Mesenchymal stem cell (in vitro differentiated cells and primary cell): Measurements from ENCODE around the gene MISP. TPM values are rescaled to one million over a fixed set of nuclear protein-coding genes. Genes with fewer than 3 reads are reported as not detected.
A peak's percentile ranks its signal among the peaks of the same experiment; 100 is the strongest.
"Not testable (repeated sequence)": the region's sequence is repeated elsewhere in the genome, so short reads cannot be mapped to it uniquely, and the experiment has no call there.

Experiments used
- DNase-seq: peaks from one replicate; pipeline ENCODE4 v3.0.0-alpha.2; 2013
- H2AFZ ChIP-seq: one replicate; pipeline ENCODE4 v1.6.1; 2013; ENCODE audit warnings: low read depth, mild to moderate bottlenecking, control low read depth, inconsistent platforms, low read length, moderate library complexity
- H2AK5ac ChIP-seq: 2 replicates; pipeline ENCODE4 v1.6.1; 2013; ENCODE audit warnings: low read length, moderate library complexity, mild to moderate bottlenecking, inconsistent platforms; ENCODE audit not compliant: severe bottlenecking
- H2BK120ac ChIP-seq: one replicate; pipeline ENCODE4 v1.6.1; 2013; ENCODE audit warnings: low read depth, mild to moderate bottlenecking, inconsistent platforms, low read length, moderate library complexity
- H2BK12ac ChIP-seq, 2 experiments: one replicate each; pipeline ENCODE4 v1.6.1; 2013; ENCODE audit warnings: inconsistent platforms in 2 of 2, low read length in 2 of 2, mild to moderate bottlenecking in 2 of 2, moderate library complexity in 2 of 2, control low read depth in 1 of 2
- H2BK15ac ChIP-seq: one replicate; pipeline ENCODE4 v1.6.1; 2013; ENCODE audit warnings: mild to moderate bottlenecking, low read depth, inconsistent platforms; ENCODE audit not compliant: poor library complexity, severe bottlenecking
- H2BK5ac ChIP-seq: 2 replicates; pipeline ENCODE4 v1.6.1; 2013; ENCODE audit warnings: low read depth, mild to moderate bottlenecking, low read length, control low read depth, inconsistent platforms; ENCODE audit not compliant: poor library complexity, severe bottlenecking
- H3K14ac ChIP-seq, 2 experiments: one replicate each; pipeline ENCODE4 v1.6.1; 2013; ENCODE audit warnings: inconsistent platforms in 2 of 2, low read length in 2 of 2, control low read depth in 1 of 2, mild to moderate bottlenecking in 1 of 2, moderate library complexity in 1 of 2
- H3K18ac ChIP-seq, 2 experiments: one replicate each; pipeline ENCODE4 v1.6.1; 2013; ENCODE audit warnings: inconsistent platforms in 2 of 2, low read length in 2 of 2, control low read depth in 1 of 2, low read depth in 1 of 2, mild to moderate bottlenecking in 1 of 2
- H3K23ac ChIP-seq, 2 experiments: one replicate each; pipeline ENCODE4 v1.6.1; 2013; ENCODE audit warnings: inconsistent platforms in 2 of 2, low read length in 2 of 2, mild to moderate bottlenecking in 2 of 2, moderate library complexity in 2 of 2, control low read depth in 1 of 2
- H3K27ac ChIP-seq: 2 replicates; pipeline ENCODE4 v1.5.1; 2013; ENCODE audit warnings: mild to moderate bottlenecking, moderate library complexity, low read length, control low read depth, inconsistent platforms; ENCODE audit not compliant: poor library complexity, severe bottlenecking
- H3K27me3 ChIP-seq, 2 experiments: 2 replicates each; pipeline versions ENCODE4 v1.6.1 to v1.7.0; 2013; ENCODE audit warnings: low read length in 2 of 2, mild to moderate bottlenecking in 2 of 2, moderate library complexity in 2 of 2, control low read depth in 1 of 2, inconsistent platforms in 1 of 2; ENCODE audit not compliant: control insufficient read depth in 1 of 2, insufficient read depth in 1 of 2
- H3K36me3 ChIP-seq, 2 experiments: 2 replicates each; pipeline versions ENCODE4 v1.6.1 to v1.7.0; 2013; ENCODE audit warnings: low read length in 2 of 2, control low read depth in 1 of 2, inconsistent platforms in 1 of 2, low read depth in 1 of 2, mild to moderate bottlenecking in 1 of 2; ENCODE audit not compliant: insufficient read depth in 2 of 2, control insufficient read depth in 1 of 2
- H3K4ac ChIP-seq, 2 experiments: one replicate each; pipeline ENCODE4 v1.6.1; 2013; ENCODE audit warnings: inconsistent platforms in 2 of 2, low read length in 2 of 2, mild to moderate bottlenecking in 2 of 2, moderate library complexity in 2 of 2, control low read depth in 1 of 2, low read depth in 1 of 2
- H3K4me1 ChIP-seq: 2 replicates; pipeline ENCODE4 v1.6.1; 2013; ENCODE audit warnings: low read depth, low read length, control low read depth; ENCODE audit not compliant: control insufficient read depth, insufficient read depth
- H3K4me2 ChIP-seq: 2 replicates; pipeline ENCODE4 v1.6.1; 2013; ENCODE audit warnings: low read length, mild to moderate bottlenecking, inconsistent platforms; ENCODE audit not compliant: poor library complexity, severe bottlenecking
- H3K4me3 ChIP-seq, 2 experiments: 2 replicates each; pipeline versions ENCODE4 v1.5.1 to v1.7.0; 2013; ENCODE audit warnings: low read length in 2 of 2, mild to moderate bottlenecking in 2 of 2, control low read depth in 1 of 2, low read depth in 1 of 2; ENCODE audit not compliant: insufficient read depth in 1 of 2
- H3K79me1 ChIP-seq: replicated peaks from 2 replicates; pipeline ENCODE4 v1.6.1; 2013; ENCODE audit warnings: mild to moderate bottlenecking, control low read depth, low read length, inconsistent platforms; ENCODE audit not compliant: poor library complexity, severe bottlenecking
- H3K9ac ChIP-seq: 2 replicates; pipeline ENCODE4 v1.7.0; 2013; ENCODE audit warnings: mild to moderate bottlenecking, low read length, moderate library complexity
- H3K9me3 ChIP-seq: 2 replicates; pipeline ENCODE4 v1.7.0; 2013; ENCODE audit warnings: mild to moderate bottlenecking, low read length; ENCODE audit not compliant: control insufficient read depth
- H4K8ac ChIP-seq: one replicate; pipeline ENCODE4 v1.6.1; 2013; ENCODE audit warnings: inconsistent platforms, mild to moderate bottlenecking, low read length, moderate library complexity
- H4K91ac ChIP-seq: one replicate; pipeline ENCODE4 v1.6.1; 2013; ENCODE audit warnings: mild to moderate bottlenecking, low read length, inconsistent platforms
- WGBS: methylation state at CpG from one replicate; pipeline ENCODE4 v1.1.7; 2013; ENCODE audit warnings: mixed read lengths; 5-methylcytosine and 5-hydroxymethylcytosine counted together
- polyA plus RNA-seq, 2 experiments: library from polyadenylated mRNA; stranded (reverse); fragments of 200-250 nt; gene quantifications; one replicate each; pipeline ENCODE4 v1.2.3, GENCODE V29; 2013

Gene MISP, protein sequence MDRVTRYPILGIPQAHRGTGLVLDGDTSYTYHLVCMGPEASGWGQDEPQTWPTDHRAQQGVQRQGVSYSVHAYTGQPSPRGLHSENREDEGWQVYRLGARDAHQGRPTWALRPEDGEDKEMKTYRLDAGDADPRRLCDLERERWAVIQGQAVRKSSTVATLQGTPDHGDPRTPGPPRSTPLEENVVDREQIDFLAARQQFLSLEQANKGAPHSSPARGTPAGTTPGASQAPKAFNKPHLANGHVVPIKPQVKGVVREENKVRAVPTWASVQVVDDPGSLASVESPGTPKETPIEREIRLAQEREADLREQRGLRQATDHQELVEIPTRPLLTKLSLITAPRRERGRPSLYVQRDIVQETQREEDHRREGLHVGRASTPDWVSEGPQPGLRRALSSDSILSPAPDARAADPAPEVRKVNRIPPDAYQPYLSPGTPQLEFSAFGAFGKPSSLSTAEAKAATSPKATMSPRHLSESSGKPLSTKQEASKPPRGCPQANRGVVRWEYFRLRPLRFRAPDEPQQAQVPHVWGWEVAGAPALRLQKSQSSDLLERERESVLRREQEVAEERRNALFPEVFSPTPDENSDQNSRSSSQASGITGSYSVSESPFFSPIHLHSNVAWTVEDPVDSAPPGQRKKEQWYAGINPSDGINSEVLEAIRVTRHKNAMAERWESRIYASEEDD
- polyA plus RNA-seq (2013, experiment 1 of 2): 0.06 TPM
- 0.01 TPM for polyA plus RNA-seq (2013, experiment 2 of 2)

DNA sequence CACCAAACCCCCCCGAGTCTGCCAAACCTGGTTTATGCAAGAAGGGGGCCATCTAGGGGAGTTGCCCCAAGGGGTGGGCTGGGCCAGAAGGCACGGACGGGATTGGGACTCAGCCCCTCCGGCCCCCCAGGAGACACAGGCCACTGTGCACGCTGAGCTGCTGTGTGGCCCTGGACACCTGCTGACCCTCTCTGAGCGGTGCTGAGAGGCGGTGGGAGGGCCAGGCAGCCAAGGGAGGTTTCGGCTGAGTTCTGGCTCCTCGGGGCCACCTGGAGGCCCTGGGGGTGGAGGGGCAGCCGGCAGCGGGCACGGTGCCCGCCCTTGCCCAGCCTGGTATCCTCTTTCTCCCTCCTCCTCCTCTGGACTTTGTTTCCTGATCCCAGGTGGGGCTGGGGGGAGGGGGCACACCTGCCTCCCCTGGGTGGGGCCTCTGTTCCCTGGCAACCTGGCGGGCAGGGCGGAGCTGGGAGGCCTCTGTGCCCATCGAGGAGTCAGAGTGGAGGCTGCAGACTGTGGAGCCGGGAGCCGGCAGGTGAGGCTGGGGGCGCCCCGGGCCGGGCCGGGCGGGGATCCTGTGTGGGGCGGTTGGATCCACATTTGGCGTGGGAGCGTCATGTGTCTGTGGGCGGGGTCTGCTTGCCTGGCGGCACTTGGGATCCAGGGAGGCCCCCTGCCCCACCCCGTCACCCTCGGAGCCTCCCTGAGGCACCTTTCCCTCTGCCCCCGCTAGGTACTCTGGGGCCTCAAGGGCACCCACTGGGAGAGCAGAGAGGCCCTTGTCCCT is at the start of gene MISP:
MISP (plus strand) TSS at position 473 of the 784 bp plus-strand sequence. CDS start 5,835 bp downstream, outside the sequence.
- 90% methylated on average over 23 of the region's 31 CpGs for WGBS
- Histone ChIP-seq H3K4ac (no peak within 1 kb of the TSS), H2AK5ac (peak within 1 kb of the TSS; percentile 45), H2BK15ac (peak within 1 kb of the TSS; percentile 26), H3K23ac (no peak within 1 kb of the TSS), H3K27ac (peak within 1 kb of the TSS; percentile 36), H3K9me3 (peaks cover 9% of the 10 kb centered on the region), H3K14ac (peak within 1 kb of the TSS in 1 of 2 experiments; percentile 31), H3K18ac (peak within 1 kb of the TSS; percentile 63 to 70), H2BK5ac (peak within 1 kb of the TSS; percentile 26), H2BK120ac (no peak within 1 kb of the TSS), H3K36me3 (peaks cover 6 to 21% of the 10 kb centered on the region in 2 experiments), H3K9ac (peak within 1 kb of the TSS; percentile 77), H3K4me3 (no peak within 1 kb of the TSS), H2BK12ac (peak within 1 kb of the TSS in 1 of 2 experiments; percentile 80), H4K8ac (peak within 1 kb of the TSS; percentile 83), H3K4me2 (peak within 1 kb of the TSS; percentile 17), H3K4me1 (peaks cover 20% of the 10 kb centered on the region), H4K91ac (no peak within 1 kb of the TSS), H3K27me3 (no peaks in the 10 kb centered on the region), H3K79me1 (no peaks in the 10 kb centered on the region), H2AFZ (no peak within 1 kb of the TSS)
- DNase-seq: no peak

DNA sequence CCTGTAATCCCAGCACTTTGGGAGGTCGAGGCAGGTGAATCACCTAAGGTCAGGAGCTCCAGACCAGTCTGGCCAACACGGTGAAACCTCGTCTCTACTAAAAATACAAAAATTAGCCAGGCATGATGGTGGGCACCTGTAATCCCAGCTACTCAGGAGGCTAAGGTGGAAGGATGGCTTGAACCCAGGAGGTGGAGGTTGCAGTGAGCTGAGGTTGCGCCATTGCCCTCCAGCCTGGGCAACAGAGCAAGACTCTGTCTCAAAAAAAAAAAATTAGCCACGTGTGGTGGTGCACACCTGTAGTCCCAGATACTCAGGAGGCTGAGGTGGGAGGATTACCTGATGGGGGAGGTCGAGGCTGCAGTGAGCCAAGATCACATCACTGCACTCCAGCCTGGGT is 48.1 kb upstream of the MISP start:
- H4K8ac ChIP-seq, H2BK120ac ChIP-seq, H2BK12ac ChIP-seq, H3K27ac ChIP-seq, H2AFZ ChIP-seq, H3K18ac ChIP-seq, H3K9me3 ChIP-seq, H3K23ac ChIP-seq, H3K14ac ChIP-seq, H3K79me1 ChIP-seq, H3K4me2 ChIP-seq, H2AK5ac ChIP-seq, H3K36me3 ChIP-seq, H2BK15ac ChIP-seq, H3K9ac ChIP-seq, H3K4ac ChIP-seq, H3K4me1 ChIP-seq, H3K4me3 ChIP-seq, DNase-seq, H4K91ac ChIP-seq, H2BK5ac ChIP-seq: not testable (repeated sequence)
- peaks cover 4 to 15% of the 10 kb centered on the region in 2 experiments for H3K27me3 ChIP-seq
- WGBS: 86% methylated on average over 4 of the region's 6 CpGs

DNA sequence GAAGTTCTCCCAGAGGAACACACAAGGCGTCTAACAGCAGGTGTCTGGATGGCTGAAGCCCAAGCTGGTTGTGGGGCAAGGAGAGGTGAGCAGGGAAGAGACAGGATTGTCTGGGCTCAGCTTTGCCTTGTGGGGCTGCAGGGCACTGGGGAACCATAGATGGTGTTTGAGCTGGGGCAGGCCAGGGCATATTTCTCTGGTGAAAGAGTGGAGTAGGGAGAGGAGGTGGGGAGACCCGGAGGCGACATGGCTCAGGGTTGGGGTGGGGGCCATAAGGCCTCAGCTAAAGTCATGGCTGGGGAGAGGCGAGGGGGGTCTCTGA is 47.6 kb upstream of the MISP start:
- Histone ChIP-seq H3K9ac (no peak overlapping the region), H3K18ac (peak overlapping the region in 1 of 2 experiments; percentile 15), H2AFZ (no peak overlapping the region), H3K9me3 (no peaks in the 10 kb centered on the region), H4K91ac (no peak overlapping the region), H2BK5ac (no peak overlapping the region), H3K79me1 (no peaks in the 10 kb centered on the region), H3K4me2 (no peak overlapping the region), H3K4me1 (peaks cover 9% of the 10 kb centered on the region), H2BK12ac (no peak overlapping the region), H2AK5ac (no peak overlapping the region), H3K27me3 (peaks cover 4 to 15% of the 10 kb centered on the region in 2 experiments), H3K14ac (no peak overlapping the region), H3K27ac (no peak overlapping the region), H3K23ac (no peak overlapping the region), H2BK15ac (no peak overlapping the region), H3K4ac (no peak overlapping the region), H3K4me3 (no peak overlapping the region), H4K8ac (peak overlapping the region; percentile 55), H3K36me3 (no peaks in the 10 kb centered on the region), H2BK120ac (no peak overlapping the region)
- no peak for DNase-seq
- 77% methylated on average over 4 of the region's 4 CpGs for WGBS
